GM13976 (cell line): ENCODE data around the gene OXLD1.

Source experiments
- DNase-seq: peaks from one replicate; pipeline ENCODE4 v3.0.0; 2012; ENCODE audit warnings: low spot score
- in situ Hi-C: fragments of 300-500 bp; cut with MboI; formaldehyde crosslinking; loops from one replicate; pipeline ENCODE4 v1.12.0; 2022; ENCODE audit warnings: low sequenced_read_pairs, mixed read lengths, inconsistent platforms; ENCODE audit not compliant: unreplicated experiment
- TF ChIP-seq, protein P1 (sequence below): IDR thresholded peaks from 2 replicates; pipeline ENCODE4 v1.5.1; 2012; ENCODE audit warnings: borderline replicate concordance, mild to moderate bottlenecking; ENCODE audit not compliant: insufficient read depth; ENCODE audit errors: extremely low read depth, missing control alignments, control extremely low read depth

The OXLD1 gene

DNA sequence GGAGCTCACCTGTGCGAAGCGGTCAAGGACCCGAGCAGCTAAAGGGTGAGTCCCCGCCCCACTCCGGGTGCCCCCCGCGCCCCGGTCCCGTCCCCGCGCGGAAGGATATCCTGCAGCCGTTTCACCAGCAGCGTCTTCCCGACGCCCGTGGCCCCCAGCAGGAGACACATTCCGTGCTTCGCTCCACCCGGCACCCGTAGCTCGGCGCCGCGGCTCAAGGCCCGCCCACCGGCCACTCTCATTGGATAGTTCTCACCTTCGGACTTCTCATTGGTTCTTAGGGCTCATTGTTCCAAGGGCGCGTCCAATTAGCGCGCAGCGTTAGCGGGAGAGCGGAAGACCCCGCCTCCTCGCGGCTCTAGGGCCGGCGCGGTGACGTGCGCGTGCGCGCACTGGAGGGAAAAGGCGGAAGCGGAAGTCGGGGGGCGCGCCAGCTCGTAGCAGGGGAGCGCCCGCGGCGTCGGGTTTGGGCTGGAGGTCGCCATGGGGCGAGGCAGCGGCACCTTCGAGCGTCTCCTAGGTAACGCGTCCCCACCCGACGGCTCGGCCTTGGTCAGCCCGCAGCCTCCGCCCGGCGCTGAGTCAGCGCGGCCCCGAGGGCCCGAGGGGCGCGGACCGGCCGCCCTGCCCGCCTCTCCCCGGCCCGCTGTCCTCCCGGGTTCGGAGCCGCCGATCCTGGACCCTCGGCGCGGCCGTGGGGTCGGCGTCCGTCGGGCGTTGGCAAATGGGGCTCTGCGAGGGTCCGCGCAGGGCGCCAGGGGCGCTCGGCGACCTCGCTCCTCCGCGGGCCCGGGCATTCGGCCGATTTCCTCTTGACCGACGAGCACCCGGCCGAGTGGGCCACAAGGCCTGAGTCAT, 17.4 kb upstream of the OXLD1 start, which contains the start of the genes ARL16 and HGS:
Gene ARL16, minus strand, starts transcription at position 214 of the 858 bp plus-strand sequence. Its CDS starts 44 bp downstream, at position 170.
Gene HGS, plus strand, starts transcription at position 428 of the 858 bp plus-strand sequence. Its CDS starts 56 bp downstream, at position 484.
- TF ChIP-seq, protein P1, sequence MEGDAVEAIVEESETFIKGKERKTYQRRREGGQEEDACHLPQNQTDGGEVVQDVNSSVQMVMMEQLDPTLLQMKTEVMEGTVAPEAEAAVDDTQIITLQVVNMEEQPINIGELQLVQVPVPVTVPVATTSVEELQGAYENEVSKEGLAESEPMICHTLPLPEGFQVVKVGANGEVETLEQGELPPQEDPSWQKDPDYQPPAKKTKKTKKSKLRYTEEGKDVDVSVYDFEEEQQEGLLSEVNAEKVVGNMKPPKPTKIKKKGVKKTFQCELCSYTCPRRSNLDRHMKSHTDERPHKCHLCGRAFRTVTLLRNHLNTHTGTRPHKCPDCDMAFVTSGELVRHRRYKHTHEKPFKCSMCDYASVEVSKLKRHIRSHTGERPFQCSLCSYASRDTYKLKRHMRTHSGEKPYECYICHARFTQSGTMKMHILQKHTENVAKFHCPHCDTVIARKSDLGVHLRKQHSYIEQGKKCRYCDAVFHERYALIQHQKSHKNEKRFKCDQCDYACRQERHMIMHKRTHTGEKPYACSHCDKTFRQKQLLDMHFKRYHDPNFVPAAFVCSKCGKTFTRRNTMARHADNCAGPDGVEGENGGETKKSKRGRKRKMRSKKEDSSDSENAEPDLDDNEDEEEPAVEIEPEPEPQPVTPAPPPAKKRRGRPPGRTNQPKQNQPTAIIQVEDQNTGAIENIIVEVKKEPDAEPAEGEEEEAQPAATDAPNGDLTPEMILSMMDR: no peak
- DNase-seq: peak; percentile 100
- in situ Hi-C loops: no loop called here

DNA sequence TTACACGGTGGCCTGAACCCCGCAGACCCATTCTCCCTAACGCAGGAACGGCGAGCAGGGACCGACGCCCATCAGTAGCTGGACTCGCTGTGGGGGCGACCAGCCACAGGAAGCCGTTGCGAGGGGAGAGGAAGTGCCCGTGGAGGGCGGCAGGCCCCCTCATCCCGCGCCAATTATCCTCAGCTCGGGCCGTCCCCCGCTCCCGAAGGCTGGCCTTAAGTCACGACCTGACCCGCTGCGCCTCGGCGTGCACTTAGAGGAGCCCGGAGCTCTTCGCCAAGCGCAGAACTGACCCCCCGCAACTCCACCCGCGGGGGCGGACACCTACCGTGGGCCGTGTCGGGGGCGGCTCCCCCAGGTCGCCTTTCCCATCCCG, 16.8 kb upstream of the OXLD1 start:
- in situ Hi-C loops: no loop called here
- TF ChIP-seq, protein P1: no peak
- no peak for DNase-seq

DNA sequence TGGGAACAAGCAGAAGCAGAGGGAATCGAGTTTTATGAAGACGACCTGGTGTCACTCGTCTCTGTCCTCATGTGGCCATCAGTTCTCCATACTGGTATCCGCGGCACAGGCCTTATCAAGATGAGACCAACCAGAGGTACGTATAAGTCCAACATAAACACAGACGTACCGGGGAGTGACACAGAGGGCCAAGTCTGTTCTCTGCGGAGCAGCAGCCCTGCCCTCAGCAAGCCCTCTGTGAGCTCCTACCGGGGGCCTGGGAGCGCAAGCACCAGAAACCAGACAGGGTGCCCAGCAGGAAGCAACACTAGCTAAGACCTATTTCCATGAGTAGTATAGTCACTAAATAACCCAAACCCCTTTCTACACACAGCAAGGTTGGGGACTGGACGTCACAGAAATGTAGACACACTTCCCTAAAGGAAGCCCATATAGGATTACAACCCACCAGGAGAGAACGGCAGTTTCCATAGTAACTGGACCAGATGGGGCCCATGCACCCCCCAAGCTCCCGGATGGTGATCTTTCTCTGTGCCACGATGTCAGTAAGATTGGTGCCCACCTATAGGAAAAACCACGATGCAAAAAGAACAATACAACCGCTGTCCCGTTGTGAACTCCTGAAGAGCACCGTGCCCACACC, 16.3 kb upstream of the OXLD1 start:
- in situ Hi-C loops: no loop called here
- TF ChIP-seq, protein P1: no peak
- no peak for DNase-seq

DNA sequence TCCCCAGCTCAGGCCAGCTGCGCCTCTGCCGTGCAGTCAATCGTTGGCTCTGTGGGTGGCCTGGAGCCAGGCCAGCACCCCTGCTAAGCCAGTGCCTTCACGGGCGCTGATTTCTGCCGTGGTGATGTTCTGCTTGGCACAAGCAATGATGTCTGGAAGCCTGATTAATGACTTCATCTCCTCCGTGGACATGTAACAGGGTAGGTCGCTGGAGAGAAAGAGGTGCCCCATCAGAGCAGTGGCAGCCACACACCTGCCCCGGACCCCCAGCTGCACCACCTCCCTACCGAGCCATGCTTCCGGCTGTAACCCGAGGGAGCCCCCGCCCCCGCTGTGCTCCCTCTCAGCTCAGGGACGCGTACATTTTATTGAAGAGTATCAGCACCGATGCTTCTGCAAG, 15.3 kb upstream of the OXLD1 start:
- TF ChIP-seq, protein P1: no peak
- in situ Hi-C loops: no loop called here
- no peak for DNase-seq

DNA sequence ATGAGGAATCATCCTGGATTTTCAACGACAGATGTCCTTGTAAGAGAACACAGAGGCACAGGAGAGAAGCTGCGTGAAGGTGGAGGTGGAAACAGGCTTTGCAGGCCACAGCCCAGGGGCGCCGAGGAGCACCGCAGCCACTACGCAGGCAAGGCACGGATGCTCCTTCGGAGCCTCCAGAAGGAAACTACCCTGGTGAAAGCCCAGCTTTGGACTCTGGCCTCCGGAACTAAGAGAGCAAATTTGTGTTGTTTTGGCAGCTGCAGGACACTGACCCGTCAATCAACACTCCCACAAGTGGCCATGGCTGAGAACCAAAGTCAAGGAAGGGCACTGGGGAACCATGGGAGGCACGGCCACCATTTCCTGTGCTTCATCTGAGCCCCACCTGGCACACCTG, 13.7 kb upstream of the OXLD1 start:
- DNase-seq: no peak
- TF ChIP-seq, protein P1: no peak
- in situ Hi-C loops: no loop called here

DNA sequence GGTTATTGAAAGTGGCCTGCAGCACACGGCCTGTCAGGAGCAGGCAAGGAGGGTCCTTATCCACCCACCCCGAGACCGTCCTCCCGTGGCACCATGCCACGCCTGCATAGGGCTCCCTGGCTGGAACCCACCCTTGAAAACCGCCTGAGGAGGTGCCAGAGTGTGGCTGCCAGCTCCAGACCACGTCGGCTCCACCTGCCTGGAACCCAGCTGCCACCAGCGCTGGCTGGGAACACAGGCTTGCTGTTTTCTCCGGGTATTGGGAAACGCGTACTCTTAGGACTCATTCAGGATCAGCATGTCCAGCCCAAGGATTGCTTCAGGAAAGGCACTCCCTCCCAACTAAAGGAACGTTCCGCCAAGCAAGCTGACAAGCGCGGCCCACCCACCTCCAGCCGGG, 10.5 kb upstream of the OXLD1 start:
- no peak for DNase-seq
- TF ChIP-seq, protein P1: no peak
- in situ Hi-C loops: no loop called here
